HG03571 (cell line): Measurements from ENCODE around the gene SYNE2.

Source experiments
- ATAC-seq: cut with Tn5 transposase; IDR thresholded peaks from one replicate; pipeline ENCODE4 v1.9.1; 2021; ENCODE audit not compliant: unreplicated experiment

The SYNE2 gene

DNA sequence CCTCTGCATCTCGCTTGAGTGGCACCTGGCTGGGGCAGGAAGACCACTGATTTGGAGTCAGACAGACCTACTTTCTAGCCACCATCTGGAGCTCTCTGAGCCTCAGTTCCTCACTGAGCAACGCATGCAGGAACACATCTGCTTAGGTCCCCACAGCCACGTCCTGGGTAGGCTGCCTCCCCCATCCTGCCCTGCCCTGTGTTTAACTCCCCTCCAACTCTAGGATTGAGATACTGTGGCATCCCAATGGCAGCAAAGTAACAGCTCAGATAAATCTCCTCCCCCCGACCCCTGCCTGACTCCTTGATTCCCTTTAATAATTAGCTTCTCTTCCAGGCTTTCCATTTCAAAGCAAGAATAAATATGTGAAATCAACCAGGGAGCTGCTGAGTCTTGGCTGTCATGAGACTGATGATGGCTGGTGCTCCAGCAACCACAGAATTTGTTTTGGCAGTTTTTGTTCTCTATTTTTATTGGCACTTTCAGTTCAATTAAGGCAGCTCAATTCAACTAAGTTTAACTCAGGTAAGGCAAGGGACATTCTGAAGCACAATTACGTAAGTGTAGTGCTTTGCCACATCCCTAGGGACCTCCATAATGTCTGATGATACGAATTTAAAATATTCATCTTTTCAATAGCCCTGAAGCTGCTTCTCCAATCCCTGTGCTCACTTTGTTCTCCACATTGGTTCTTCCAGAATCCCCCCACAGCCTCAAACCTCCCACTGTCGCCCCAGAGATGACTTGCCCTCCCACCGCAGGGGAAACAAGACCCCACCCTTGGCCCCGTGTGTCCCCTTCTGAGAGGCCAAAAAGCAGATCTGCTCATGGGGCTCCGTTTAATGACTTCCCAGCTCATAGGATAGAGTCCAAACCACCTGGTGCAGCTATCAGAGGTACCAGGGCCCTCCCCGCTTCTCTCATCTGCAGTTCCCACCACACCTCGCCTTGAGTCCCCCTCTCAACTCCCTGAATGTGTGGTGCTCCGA lies 383.1 kb downstream of the SYNE2 start:
- peak; percentile 69 for ATAC-seq

DNA sequence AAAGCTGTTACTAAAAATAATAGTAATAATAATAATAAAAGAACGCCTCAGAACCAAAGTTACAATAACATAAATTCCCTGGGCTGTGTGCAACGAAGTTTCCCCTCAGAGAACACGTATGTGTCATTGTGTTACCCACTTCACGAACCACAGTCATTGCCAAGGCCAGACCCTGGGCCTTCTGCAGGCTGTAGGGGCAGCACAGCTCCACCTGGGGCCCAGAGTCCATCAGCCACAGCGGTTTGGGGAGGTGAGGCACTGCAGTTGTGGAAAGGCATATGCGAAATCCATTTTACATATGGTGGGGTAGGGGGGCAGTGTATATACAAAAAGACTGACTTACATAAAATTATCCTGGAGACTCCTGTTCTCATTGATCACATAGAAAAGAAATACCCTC lies 385.2 kb downstream of the SYNE2 start:
- ATAC-seq: no peak

DNA sequence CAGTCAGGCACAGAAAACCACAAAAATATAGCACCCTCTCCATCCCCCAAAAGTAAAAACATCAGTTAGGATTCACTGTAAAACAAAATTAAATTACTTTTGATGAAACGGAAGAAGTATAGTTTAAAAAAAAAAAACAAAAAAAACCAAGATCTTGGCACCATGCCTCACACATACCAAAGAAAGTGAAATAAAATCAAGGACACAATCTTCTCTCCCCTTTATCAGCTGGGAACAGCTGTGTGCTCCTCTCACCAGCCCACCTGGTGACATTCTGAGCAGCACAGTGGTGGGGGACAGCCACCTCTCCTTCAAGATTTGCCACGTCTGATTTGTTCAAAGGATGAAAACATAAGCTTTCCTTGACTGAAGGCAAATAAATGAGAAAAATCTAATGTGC lies 385.8 kb downstream of the SYNE2 start:
- no peak for ATAC-seq

DNA sequence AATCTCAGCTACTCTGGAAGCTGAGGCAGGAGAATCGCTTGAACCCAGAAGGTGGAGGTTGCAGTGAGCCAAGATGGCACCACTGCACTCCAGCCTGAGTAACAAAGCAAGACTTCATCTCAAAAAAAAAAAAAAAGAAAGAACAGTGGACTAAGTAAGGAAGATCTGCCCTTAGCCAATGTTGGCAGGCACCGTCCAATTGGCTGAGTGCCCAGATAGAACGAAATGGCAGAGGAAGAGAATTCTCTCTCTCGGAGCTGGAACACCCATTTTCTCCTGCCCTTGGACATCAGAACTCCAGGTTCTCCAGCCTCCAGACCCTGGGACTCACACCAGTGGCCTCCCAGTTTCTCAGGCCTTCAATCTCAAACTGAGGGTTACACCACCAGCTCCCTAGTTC lies 391.5 kb downstream of the SYNE2 start:
- ATAC-seq: no peak

DNA sequence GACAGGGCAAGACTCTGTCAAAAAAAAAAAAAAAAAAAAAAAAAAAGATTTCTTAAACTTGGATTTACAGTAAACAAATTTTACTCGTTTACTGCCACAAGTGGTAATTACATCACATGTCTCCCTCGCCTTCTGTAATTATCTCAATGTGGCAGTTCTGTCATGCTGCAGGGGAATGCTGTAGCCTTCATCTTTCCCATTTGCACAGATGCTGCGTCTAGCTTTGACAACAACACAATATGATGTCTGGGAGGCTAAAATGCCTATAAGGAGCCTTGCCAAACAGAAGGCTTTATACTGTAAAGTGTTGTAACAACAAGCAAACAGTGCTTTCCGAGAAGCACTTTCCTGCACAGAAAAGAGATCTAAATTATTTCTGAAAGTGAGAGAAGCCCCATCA lies 392.7 kb downstream of the SYNE2 start:
- no peak for ATAC-seq

DNA sequence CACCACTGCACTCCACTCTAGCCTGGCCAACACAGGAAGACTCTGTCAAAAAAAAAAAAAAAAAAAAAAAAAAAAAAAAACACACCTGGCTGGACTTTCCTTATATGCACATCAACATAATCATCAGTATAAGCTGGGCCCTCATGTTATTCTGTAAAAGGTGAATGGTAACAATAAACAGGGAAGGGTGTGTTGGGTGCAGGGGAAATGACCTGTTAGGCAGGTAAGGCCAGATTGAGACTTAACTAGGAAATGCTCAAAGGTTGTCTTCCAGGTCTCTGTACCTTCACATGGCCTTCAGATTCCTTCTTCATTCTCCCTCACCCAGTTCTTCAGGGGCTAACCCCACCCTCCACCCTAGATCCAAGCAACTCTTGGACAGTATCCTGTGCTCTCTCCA lies 393.9 kb downstream of the SYNE2 start:
- ATAC-seq: no peak

DNA sequence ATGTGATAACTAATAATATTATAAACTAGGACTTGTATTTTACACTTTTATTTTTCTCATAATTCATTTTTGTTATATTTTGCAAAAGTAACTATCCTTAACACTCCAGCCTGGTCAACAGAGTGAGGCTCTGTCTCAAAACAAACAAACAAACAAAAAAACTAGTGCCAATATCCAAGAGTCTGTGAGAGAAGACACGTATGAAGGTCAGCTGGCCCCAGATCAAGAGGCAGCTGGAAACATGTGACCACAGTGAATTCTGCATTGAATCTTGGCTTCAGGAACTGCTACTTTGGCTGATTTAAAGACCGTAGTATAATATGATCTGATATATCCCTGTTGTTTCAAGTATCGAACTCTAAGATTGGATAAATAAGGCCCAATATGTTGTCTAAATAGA lies 394.4 kb downstream of the SYNE2 start:
- no peak for ATAC-seq

DNA sequence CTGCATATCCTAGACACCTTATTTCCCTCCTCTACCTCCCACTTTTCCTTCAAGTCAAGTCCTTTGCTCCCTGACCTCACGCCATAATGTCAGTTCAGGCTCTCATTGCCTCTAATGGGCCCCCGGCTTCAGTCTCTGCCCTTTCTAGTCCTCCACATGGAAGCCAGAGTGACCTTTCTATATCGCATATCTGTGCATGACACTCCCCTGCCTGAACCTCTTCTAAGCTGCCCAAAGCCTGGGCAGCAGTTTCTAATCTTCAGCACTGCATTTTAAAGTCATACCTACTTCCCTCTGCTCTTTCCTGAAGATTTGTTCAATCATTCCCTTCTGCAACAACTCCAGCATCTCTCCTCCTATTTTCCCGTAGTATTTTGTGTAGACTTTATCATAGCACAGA lies 395.9 kb downstream of the SYNE2 start:
- no peak for ATAC-seq

DNA sequence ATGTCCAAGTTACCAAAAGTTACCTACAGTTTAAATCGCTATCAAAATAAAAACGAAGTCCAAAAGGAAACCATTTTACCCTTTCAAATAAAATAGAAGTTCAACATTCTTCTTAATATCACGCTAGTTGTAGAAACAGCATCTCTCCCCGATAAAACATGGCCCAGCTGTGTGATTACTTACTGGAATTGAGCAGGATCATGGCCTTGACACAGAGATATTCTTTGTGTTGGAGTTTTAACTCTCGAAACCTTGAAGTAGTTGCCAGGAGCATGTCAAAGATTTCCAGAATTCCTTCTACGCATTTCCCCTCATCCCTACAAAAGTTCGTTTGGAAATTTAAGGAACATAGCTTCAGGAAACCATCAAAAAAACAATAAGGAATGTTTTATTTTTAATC lies 396.6 kb downstream of the SYNE2 start:
- ATAC-seq: no peak

DNA sequence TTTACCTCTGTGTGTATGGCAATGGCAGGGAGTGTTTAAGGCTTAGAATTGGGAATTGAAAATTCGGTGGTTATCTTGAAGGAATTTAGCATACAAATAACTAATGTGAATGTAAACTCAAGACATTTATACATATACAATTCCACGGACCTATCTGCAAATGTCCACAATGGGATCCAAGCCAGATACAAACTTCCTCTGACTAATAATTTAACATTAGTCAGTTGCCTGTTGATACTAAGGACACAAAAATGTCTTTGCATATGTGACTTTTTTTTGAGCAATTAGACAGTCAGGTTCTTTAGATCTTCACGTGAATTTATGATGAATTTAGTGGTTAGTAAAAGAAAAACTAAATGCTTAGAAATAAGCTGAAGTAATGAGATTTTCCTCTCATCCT lies 400.9 kb downstream of the SYNE2 start:
- ATAC-seq: no peak

DNA sequence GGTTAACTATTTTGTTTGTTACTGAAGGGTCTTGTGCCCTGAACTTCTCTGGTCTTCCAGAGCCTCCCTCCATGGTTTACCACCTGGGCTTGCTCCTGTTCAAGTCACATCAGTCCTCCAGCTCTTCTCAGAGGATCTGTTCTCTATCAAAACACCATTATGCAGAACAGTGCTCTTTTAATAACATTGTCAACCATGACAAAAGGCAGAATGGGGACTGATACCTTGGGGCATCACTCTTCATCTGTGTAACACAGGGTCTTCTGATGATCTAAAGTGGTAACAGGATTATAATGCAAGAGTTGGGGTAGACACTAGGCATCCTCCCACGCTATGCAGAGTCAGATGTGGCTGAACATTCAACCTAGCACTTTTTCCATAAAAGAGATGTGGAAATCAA lies 403.0 kb downstream of the SYNE2 start:
- no peak for ATAC-seq

DNA sequence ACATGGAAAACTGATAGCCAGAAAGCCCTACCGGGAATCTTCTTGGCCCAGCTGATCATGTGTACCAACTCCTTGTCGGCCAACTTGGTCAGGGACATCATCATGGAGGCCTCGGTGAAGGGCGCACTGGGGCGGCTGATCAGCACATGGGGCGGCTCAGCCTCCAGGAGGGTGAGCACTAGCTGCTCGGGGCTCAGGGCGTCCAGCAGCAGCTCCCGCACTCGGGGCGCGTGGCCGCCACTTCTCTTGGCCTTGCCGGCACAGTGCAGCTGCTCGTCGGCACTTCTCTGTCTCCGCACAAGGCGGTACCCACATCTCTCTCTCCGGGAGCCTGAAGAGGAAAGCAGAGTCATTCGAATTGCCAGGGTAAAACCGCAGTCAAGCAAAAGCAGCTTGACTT lies 407.6 kb downstream of the SYNE2 start:
- ATAC-seq: no peak

DNA sequence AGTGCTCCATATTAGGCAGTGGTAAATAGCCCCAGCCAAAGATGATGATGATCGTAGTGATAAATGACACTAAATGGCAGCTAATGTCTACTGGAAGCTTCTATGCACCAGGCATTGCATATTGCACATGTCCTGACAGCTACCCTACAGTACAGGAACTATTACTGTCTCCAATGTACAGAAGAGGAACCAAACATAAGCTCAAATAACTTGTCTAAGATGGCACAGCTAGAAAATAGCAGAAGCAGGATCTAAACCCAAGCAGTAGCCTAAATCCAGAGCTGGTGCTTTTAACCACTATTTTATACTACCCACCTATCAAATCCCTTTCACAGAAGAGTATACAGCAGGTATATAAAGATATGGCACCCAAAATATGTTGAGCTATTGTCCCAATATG lies 412.4 kb downstream of the SYNE2 start:
- ATAC-seq: no peak

DNA sequence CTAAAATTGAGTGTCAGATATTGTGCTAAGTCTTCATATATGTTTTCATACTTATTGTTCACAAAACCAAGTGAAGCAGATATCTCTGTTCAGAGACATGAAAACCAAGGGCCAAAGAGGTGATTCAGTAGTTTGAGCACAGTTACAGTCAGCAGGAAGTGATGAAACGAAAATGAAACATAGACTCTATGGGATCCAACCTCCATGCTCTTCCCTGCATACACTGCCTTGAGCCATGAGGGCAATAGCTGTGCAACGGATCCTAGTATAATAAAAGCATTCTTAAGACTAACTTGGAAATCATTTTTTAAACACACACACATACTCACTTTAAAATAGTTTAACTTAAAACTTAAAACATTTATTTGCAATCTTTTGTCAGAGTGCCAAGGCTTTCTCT lies 413.4 kb downstream of the SYNE2 start:
- no peak for ATAC-seq

DNA sequence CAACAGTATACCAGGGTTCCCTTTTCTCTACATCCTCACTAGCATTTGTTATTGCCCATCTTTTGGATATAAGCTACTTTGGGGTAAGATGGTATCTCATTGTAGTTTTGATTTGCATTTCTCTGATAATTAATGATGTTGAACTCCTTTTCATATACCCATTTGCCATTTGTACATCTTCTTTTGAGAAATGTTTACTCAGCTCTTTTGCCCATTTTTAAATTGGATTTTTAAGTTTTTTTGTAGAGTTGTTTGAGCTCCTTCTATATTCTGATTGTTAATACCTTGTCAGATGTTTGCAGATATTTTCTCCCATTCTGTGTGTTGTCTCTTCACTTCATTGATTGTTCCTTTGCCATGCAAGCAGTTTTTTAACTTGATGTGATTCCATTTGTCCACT lies 419.2 kb downstream of the SYNE2 start:
- no peak for ATAC-seq
